NT2/D1 (cell line): ENCODE results near the gene AHCYL2.
"Not testable (repeated sequence)": the region's sequence is repeated elsewhere in the genome, so short reads cannot be mapped to it uniquely, and the experiment has no call there.

Experiments
- YY1 ChIP-seq: IDR thresholded peaks from 2 replicates; pipeline ENCODE4 v1.6.1; 2011; ENCODE audit not compliant: insufficient read length, insufficient read depth
- ZNF274 ChIP-seq: IDR thresholded peaks from 2 replicates; pipeline ENCODE4 v1.6.1; 2011; ENCODE audit warnings: mild to moderate bottlenecking, low read depth, low read length

GRCh38 chr7:129252603-129253002, 27.8 kb downstream of the AHCYL2 start:
- not testable (repeated sequence) for TF ChIP-seq ZNF274, YY1
